HPDE6-E6E7 (cell line): ENCODE measurements around the gene PABPN1L.

ENCODE experiments used
- DNase-seq: peaks from one replicate; pipeline ENCODE4 v3.0.0; 2011; ENCODE audit warnings: missing footprints; ENCODE audit errors: extremely low spot score

PABPN1L gene

DNA sequence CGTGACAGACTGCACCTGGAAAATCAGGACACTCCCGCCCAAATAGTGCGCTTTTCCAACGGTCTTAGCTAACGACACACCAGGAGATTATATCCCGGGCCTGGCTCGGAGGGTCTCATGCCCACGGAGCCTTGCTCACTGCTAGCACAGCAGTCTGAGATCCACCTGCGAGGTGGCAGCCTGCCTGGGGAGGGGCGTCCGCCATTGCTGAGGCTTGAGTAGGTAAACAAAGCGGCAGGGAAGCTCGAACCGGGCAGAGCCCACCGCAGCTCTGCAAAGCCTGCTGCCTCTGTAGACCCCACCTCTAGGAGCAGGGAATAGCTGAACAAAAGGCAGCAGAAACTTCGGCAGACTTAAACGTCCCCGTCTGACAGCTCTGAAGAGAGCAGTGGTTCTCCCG, 14.8 kb downstream of the PABPN1L start:
- DNase-seq: no peak

- DNase-seq: no peak
These were observed 15.8 kb downstream of the PABPN1L start for GRCh38 chr16:88850531-88851199.

DNA sequence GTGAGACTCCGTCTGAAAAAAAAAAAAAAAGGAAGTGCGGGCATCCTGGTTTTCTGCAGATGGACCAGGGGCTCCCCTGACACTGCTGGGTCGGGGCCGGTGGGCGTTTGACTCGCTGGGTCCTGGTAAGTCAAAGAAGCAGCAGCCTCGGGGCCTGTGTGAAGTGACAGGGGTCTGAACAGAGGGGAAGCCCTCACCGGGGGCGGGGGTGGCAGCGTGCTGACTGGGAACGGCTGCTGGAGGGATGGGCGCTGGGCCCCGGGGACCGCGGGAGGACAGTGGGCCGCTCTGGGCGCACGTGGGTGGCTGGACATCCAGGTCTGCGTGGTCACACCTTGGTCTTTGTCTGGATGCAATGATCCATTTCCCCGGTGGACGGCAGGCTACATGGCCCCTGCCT, 17.9 kb downstream of the PABPN1L start:
- no peak for DNase-seq

GRCh38 chr16:88847654-88848053, 18.8 kb downstream of the PABPN1L start:
- no peak for DNase-seq

GRCh38 chr16:88846088-88846487, 20.4 kb downstream of the PABPN1L start:
- no peak for DNase-seq

DNA sequence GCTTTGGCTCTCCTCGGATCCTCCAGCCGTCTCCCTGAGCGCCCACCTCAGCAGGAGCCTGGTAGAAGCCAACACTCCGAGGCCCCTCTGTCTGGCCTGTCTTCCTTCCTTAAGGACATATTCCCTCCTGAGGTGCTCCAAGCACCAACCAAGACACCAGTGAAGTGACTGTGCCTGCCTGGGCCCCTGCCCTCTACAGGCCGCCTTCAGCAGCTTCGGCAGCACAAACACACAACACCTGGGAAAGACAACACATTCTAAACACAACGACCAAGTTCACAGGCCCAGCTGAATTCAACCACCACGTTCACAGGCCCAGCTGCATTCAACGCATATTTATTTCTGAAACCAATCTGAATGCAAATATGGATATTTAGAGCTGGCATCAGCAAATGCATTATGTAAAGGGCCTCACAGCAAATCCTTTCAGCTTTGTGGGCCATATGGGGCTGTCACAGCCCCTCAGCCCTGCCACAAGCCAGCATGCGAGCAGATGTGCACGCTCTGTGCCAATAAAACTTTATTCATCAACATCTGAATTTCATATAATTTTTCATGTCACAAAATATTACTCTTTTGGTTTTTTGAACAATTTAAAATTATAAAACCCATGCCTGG, 21.9 kb downstream of the PABPN1L start:
- no peak for DNase-seq

GRCh38 chr16:88843256-88843655, 23.2 kb downstream of the PABPN1L start:
- DNase-seq: no peak

- DNase-seq: no peak
These were observed 23.7 kb downstream of the PABPN1L start for GRCh38 chr16:88842806-88843205.

DNA sequence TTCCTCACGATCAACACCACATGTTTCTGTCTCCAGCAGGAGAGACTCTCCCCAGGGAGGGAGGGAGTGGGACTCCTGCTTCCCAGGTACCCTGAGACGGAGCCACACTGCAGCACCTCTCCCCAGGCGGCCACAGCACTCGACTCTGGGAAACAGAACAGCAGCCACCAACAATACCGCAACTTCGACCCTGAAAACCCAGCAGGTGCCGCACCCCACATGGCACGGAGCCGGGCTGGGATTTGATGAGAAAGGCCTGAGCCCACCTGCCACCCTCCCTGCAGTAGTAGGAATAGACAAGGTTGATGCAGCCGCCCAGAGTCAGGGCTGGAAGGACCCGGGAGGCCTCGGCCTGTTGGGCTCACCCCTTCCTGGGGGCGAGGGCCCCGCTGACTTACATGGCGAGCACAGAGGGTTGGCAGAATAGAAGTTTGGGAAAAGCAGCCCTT, 24.1 kb downstream of the PABPN1L start:
- DNase-seq: no peak

DNA sequence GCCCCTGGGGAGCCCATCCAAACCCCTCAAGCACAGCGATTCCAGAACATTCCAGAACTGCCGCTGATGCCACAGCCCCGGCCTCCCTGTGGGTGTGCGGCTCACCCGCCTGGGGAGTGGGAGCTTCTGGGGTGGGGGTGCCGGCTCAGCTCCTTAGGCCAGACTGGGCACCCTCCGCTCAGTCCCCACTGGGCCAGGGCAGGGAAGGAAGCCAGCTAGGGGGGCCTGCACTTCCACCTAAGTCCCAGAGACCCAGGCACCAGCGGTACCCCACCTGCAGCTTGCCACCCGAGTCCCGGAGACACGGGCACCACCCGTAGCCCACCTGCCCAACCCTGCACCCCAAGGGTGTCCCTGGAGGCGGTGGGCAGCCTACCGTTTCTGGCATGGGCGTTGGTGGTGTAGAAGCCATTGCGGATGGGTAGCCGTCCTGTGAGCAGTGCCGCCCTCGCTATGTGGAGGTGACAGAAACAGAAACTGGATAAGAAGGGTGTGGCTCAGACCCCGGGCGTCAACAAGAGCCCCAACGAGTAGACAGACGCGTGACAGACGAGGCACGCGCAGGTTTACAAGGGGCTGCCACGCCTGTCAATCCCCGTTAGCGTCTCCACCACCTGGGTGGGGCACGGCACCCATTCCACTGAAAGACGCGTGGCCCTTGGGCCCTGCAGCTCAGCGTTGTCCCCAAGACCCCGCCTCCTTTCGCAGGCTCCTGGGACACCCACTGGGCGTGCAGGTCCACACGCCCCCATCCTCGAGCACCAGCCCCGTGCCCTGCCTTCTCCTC, 24.7 kb downstream of the PABPN1L start:
- DNase-seq: no peak

GRCh38 chr16:88840600-88841215, 25.8 kb downstream of the PABPN1L start:
- DNase-seq: no peak

DNA sequence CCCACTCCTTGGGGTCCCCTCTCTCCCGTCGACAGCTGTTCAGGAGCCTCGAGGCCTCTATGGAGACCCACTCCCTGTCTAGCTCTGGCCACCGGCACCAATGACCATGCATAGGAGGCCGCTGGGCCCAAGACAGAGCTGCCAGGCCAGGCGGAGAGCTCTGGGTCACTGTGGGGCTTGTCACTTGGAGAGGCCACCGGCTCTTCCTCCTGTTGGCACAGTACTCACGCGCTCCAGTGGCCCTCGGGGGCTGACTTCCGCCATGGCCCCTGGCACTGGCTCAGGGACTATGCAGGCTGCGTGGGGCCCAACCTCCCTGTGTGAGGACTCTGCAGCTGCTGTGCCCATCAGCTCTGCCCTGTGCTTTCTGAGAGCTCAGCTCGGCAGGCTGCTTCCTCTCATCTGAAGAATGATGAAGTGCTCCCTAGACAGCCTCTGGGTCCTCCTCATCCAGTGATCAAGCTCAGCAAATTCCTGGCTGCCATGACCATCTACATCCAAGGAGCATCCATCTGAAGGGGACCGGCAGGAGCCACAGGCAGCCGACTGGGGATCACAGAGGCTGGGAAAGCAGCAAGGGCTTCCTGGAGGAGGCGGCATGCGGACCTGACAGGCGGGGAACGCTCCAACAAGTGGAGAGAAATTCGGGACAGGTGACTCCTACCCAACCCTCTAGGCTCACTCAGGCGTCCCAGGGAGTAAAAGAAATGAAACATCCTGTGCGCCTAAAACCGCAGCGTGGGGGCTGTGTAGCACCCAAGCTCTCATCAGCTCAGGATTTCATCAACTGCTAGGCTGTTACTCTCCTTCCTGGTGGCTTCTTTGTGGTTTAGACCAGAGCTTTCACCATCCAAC, 26.5 kb downstream of the PABPN1L start:
- no peak for DNase-seq

- no peak for DNase-seq
These were observed 27.4 kb downstream of the PABPN1L start for GRCh38 chr16:88839026-88839529.

GRCh38 chr16:88838566-88838965, 27.9 kb downstream of the PABPN1L start:
- DNase-seq: no peak

DNA sequence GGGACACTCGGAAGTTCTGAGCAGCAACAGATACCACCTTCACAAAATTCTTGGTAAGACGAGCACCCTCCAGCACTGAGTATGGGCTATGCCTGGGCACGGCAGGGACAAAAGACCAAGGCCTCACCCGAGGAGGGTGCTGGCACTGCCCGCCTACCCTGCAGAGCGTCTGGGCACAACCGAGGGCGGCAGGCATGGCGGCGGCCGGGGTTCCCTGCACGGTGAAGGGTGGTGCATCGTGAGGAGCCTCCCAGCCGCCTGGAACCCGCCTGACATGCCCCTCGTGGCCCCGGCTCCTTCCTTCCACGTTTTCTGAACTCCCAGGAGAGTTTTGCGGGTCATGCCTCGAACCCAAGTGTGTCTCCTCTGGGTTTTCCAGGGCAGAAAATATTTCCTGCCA, 28.7 kb downstream of the PABPN1L start:
- no peak for DNase-seq

DNA sequence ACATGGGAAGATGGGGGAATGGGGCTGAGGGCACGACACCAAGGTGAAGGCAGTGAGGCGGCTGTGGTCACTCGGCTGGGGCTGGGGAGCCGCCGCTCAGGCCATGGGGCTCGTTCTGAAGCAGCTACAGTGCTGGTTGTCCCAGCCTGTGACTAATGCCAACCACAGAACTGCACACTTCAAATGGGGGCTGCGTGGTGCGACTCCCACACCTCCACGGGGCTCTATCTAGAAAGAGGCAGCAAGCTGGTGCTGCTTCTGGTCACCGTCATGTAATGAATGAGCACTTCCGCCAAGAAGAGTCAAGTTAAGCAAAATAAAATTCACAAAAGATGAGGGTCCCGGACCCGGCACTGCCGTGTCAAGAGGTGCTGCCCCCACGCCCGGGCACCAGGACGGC, 29.7 kb downstream of the PABPN1L start:
- no peak for DNase-seq

GRCh38 chr16:88835818-88836217, 30.6 kb downstream of the PABPN1L start:
- DNase-seq: no peak

DNA sequence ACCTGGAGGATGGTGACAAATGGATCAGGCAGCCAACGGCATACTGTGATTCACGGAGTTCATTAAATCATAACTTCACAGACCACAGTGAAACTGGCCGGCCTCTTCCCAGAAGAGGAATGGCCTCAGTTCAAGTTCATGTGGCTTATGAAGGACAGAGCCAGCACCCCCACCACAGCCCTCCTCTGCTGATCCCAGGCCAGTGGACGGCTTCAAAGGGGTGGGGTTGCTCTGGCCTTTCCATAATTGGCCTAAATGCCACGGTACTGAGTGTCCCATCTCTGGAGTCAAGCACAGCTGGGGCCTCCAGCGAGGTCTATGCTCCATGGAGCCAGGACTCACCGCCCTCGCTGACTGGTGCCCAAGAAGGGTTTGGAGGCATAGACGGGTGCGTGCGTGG, 31.1 kb downstream of the PABPN1L start:
- DNase-seq: no peak

- no peak for DNase-seq
These were observed 31.8 kb downstream of the PABPN1L start for GRCh38 chr16:88834670-88835069.

- no peak for DNase-seq
These were observed 33.4 kb downstream of the PABPN1L start for GRCh38 chr16:88833086-88833485.

- DNase-seq: peak; percentile 85
These were observed 34.6 kb downstream of the PABPN1L start for GRCh38 chr16:88831838-88832237.
